HCT116 (cell line): ENCODE results near the gene IL1R2. TPM values are rescaled to one million over a fixed set of nuclear protein-coding genes. Genes with fewer than 3 reads are reported as not detected.

Experiments
- ATAC-seq: fragments of 200-7000 bp; cut with Tn5 transposase; 2 replicates; pipeline ENCODE4 v1.9.1; 2020; ENCODE audit warnings: mild to moderate bottlenecking, moderate library complexity
- BruUV-seq: library from RNA; stranded (reverse); fragments of 400-500 nt; replicated peaks from 2 replicates; lab custom pipeline; 2021; lab: Mats Ljungman, UMichigan
- CTCF ChIA-PET: fragments of 300-600 bp; sonication (Branson Sonifier 250); formaldehyde crosslinking; loops from one replicate; lab custom pipeline; 2021; ENCODE audit warnings: antibody characterized with exemption; lab: Charles Lee
- POLR2A ChIA-PET: fragments of 300-600, 350-600 bp; sonication (Branson Sonifier 250); formaldehyde crosslinking; loops from one replicate; lab custom pipeline; 2021; ENCODE audit warnings: antibody characterized with exemption; lab: Charles Lee
- RAD21 ChIA-PET, 2 experiments: fragments of 300-600 bp; sonication (Branson Sonifier 250); formaldehyde crosslinking; loops; one replicate each; lab custom pipeline; 2023; ENCODE audit warnings: low total read pairs in 2 of 2; ENCODE audit not compliant: uncharacterized antibody in 2 of 2, unreplicated experiment in 2 of 2, low non-redundant PET in 1 of 2; lab: Charles Lee
- DNase-seq: peaks from one replicate; pipeline ENCODE4 v3.0.0-alpha.2; 2010; ENCODE audit warnings: low read depth, low spot score
- H2AFZ ChIP-seq: fragments of 200-600 bp; shearing (Covaris generic), sonication (generic); 2 replicates; pipeline ENCODE4 v1.6.1; 2017; ENCODE audit warnings: low read depth, mixed run types, mixed read lengths, antibody characterized with exemption, low read length; ENCODE audit not compliant: poor library complexity, severe bottlenecking
- H3K27ac ChIP-seq: 2 replicates; pipeline ENCODE4 v1.5.1; 2012; ENCODE audit warnings: low read depth, low read length
- H3K27me3 ChIP-seq: fragments of 200-600 bp; sonication (generic); 2 replicates; pipeline ENCODE4 v1.6.1; 2016; ENCODE audit warnings: mixed run types, low read length, mixed read lengths; ENCODE audit not compliant: insufficient read depth
- H3K36me3 ChIP-seq, 2 experiments: fragments of 200-500 bp in 1 of 2; fragments of 200-600 bp in 1 of 2; sonication (Bioruptor generic) in 1 of 2; sonication (generic) in 1 of 2; 2 replicates each; pipeline versions ENCODE4 v1.5.1 to v1.6.1; 2014 to 2016; ENCODE audit warnings: low read length in 2 of 2, inconsistent platforms in 1 of 2, mixed read lengths in 1 of 2, mixed run types in 1 of 2; ENCODE audit not compliant: insufficient read depth in 2 of 2, control insufficient read depth in 1 of 2
- H3K4me1 ChIP-seq, 2 experiments: fragments of 200-600 bp in 1 of 2; sonication (generic) in 1 of 2; 2 replicates each; pipeline versions ENCODE4 v1.5.1 to v1.6.1; 2012 to 2017; ENCODE audit warnings: low read length in 2 of 2, inconsistent platforms in 1 of 2, mild to moderate bottlenecking in 1 of 2, mixed read lengths in 1 of 2, mixed run types in 1 of 2, moderate library complexity in 1 of 2; ENCODE audit not compliant: insufficient read depth in 2 of 2, control insufficient read depth in 1 of 2
- H3K4me2 ChIP-seq: fragments of 200-600 bp; sonication (generic); 2 replicates; pipeline ENCODE4 v1.6.1; 2017; ENCODE audit warnings: mixed run types, low read length, mixed read lengths
- H3K4me3 ChIP-seq, 2 experiments: fragments of 200-600 bp in 1 of 2; sonication (generic) in 1 of 2; replicated peaks in 1 of 2; 2 replicates each; pipeline ENCODE4 v1.5.1; 2011 to 2016; ENCODE audit warnings: low read length in 2 of 2, control low read depth in 1 of 2, low read depth in 1 of 2, mild to moderate bottlenecking in 1 of 2, mixed read lengths in 1 of 2, mixed run types in 1 of 2
- H3K79me2 ChIP-seq: fragments of 200-600 bp; sonication (generic); 2 replicates; pipeline ENCODE4 v1.6.1; 2017; ENCODE audit warnings: mild to moderate bottlenecking, mixed run types, low read length, moderate library complexity, mixed read lengths; ENCODE audit not compliant: insufficient read depth
- H3K9ac ChIP-seq: fragments of 200-600 bp; sonication (generic); 2 replicates; pipeline ENCODE4 v1.6.1; 2016; ENCODE audit warnings: low read length, mixed read lengths
- H3K9me2 ChIP-seq: fragments of 200-600 bp; sonication (generic), shearing (Covaris generic); 2 replicates; pipeline ENCODE4 v1.6.1; 2017; ENCODE audit warnings: mixed run types, mild to moderate bottlenecking, moderate library complexity; ENCODE audit not compliant: insufficient read depth
- H3K9me3 ChIP-seq, 2 experiments: fragments of 200-500 bp in 1 of 2; fragments of 200-600 bp in 1 of 2; sonication (Bioruptor generic) in 1 of 2; sonication (generic) in 1 of 2; 2 replicates each; pipeline ENCODE4 v1.6.1; 2014 to 2017; ENCODE audit warnings: low read length in 2 of 2, mixed read lengths in 2 of 2, inconsistent platforms in 1 of 2, low read depth in 1 of 2, mild to moderate bottlenecking in 1 of 2, mixed run types in 1 of 2, moderate library complexity in 1 of 2; ENCODE audit not compliant: control insufficient read depth in 1 of 2, insufficient read depth in 1 of 2
- H4K20me1 ChIP-seq: fragments of 200-600 bp; sonication (generic), shearing (Covaris generic); 2 replicates; pipeline ENCODE4 v1.6.1; 2017; ENCODE audit warnings: mixed run types, mild to moderate bottlenecking, moderate library complexity; ENCODE audit not compliant: insufficient read depth
- ATF3 ChIP-seq: IDR thresholded peaks from 2 replicates; pipeline ENCODE4 v1.6.1; 2012
- CTCF ChIP-seq, 3 experiments: fragments of 200-600 bp in 1 of 3; sonication (generic) in 1 of 3; IDR thresholded peaks in 2 of 3; conservative IDR thresholded peaks in 1 of 3; 2 replicates each; pipeline ENCODE4 v1.5.1; 2012 to 2017; ENCODE audit warnings: low read depth in 2 of 3, low read length in 2 of 3, antibody characterized with exemption in 1 of 3, borderline replicate concordance in 1 of 3, control low read depth in 1 of 3, mild to moderate bottlenecking in 1 of 3, mixed read lengths in 1 of 3, mixed run types in 1 of 3, moderate library complexity in 1 of 3; ENCODE audit not compliant: insufficient read depth in 1 of 3
- EZH2 ChIP-seq: fragments of 200-600 bp; sonication (generic); IDR thresholded peaks from 2 replicates; pipeline ENCODE4 v1.6.1; 2017; ENCODE audit warnings: antibody characterized with exemption, mixed run types
- EZH2phosphoT487 ChIP-seq: fragments of 200-600 bp; IDR thresholded peaks from 2 replicates; pipeline ENCODE4 v1.6.1; 2018; ENCODE audit warnings: antibody characterized with exemption, borderline replicate concordance
- JUND ChIP-seq: IDR thresholded peaks from 2 replicates; pipeline ENCODE4 v1.6.1; 2012
- MAX ChIP-seq: IDR thresholded peaks from 2 replicates; pipeline ENCODE4 v1.6.1; 2012
- POLR2A ChIP-seq: IDR thresholded peaks from 2 replicates; pipeline ENCODE4 v1.7.0; 2011; ENCODE audit warnings: borderline replicate concordance; ENCODE audit not compliant: insufficient read depth, insufficient read length; ENCODE audit errors: extremely low read depth
- POLR2AphosphoS5 ChIP-seq: IDR thresholded peaks from 2 replicates; pipeline ENCODE4 v1.6.1; 2011; ENCODE audit warnings: mild to moderate bottlenecking, low read depth, low read length, moderate library complexity
- REST ChIP-seq: IDR thresholded peaks from 2 replicates; pipeline ENCODE4 v1.6.1; 2012; ENCODE audit warnings: low read depth
- SP1 ChIP-seq: IDR thresholded peaks from 2 replicates; pipeline ENCODE4 v1.6.1; 2012; ENCODE audit warnings: low read depth
- TCF7L2 ChIP-seq: IDR thresholded peaks from 2 replicates; pipeline ENCODE4 v1.7.0; 2011; ENCODE audit warnings: borderline replicate concordance, inconsistent platforms; ENCODE audit not compliant: insufficient read depth, insufficient read length; ENCODE audit errors: extremely low read depth
- YY1 ChIP-seq: IDR thresholded peaks from 2 replicates; pipeline ENCODE4 v1.6.1; 2011; ENCODE audit warnings: low read length, low read depth, moderate library complexity, mild to moderate bottlenecking; ENCODE audit not compliant: insufficient replicate concordance; ENCODE audit errors: extremely low read depth
- ZBTB33 ChIP-seq: IDR thresholded peaks from 2 replicates; pipeline ENCODE4 v1.6.1; 2011; ENCODE audit warnings: mild to moderate bottlenecking, low read length, moderate library complexity; ENCODE audit not compliant: insufficient replicate concordance; ENCODE audit errors: extremely low read depth
- ZNF274 ChIP-seq: fragments of 200-500 bp; sonication (Bioruptor generic); IDR thresholded peaks from 2 replicates; pipeline ENCODE4 v1.6.1; 2014; ENCODE audit warnings: mild to moderate bottlenecking, low read depth, low read length, inconsistent platforms
- intact Hi-C: fragments of 100-400 bp; cut with micrococcal nuclease; formaldehyde crosslinking; loops from 2 replicates; pipeline ENCODE4 v1.10.0; 2022
- total RNA-seq: library from RNA; stranded (reverse); gene quantifications from one replicate; pipeline ENCODE4 v1.2.1, GENCODE V29; 2021; ENCODE audit not compliant: unreplicated experiment

Gene IL1R2
- total RNA-seq, 1 experiment from 2014 or later, result 0.52 TPM

- no peak for TF ChIP-seq EZH2phosphoT487
- TF ChIP-seq MAX, result peak; percentile 73
Observed at GRCh38 chr2:102065675-102066252, 74.0 kb downstream of the IL1R2 start (continued).

- Histone ChIP-seq H3K36me3 (no peaks in the 10 kb centered on the region), H4K20me1 (no peaks in the 10 kb centered on the region), H3K9me2 (no peaks in the 10 kb centered on the region), H2AFZ (peak overlapping the region; percentile 97), H3K4me3 (no peak overlapping the region), H3K27me3 (no peaks in the 10 kb centered on the region), H3K4me2 (no peak overlapping the region), H3K9me3 (no peaks in the 10 kb centered on the region), H3K4me1 (peaks cover 11 to 33% of the 10 kb centered on the region in 2 experiments), H3K27ac (no peak overlapping the region), H3K79me2 (no peaks in the 10 kb centered on the region), H3K9ac (no peak overlapping the region)
- no peak for ATAC-seq
- intact Hi-C loops, result no loop called here
- ChIA-PET CTCF (no interaction called here), POLR2A (interaction anchor here (1.0 kb wide), 1 partner anchor 13 kb away, joined by 4 read pairs; no protein-coding TSS in a partner anchor), RAD21 (no interaction called here)
- TF ChIP-seq TCF7L2 (no peak), CTCF (IDR thresholded peaks at IDR 0.05 in 2 of 3, conservative IDR thresholded peaks at IDR 0.05 in 1 of 3; ENCODE audit: borderline replicate concordance in 1 of 3, insufficient read depth in 1 of 3, low read depth in 2 of 3, low read length in 2 of 3) (no peak), SP1 (no peak), ZBTB33 (no peak), REST (no peak), ATF3 (no peak), EZH2 (no peak), POLR2AphosphoS5 (no peak), YY1 (no peak), MAX (no peak), JUND (no peak), ZNF274 (no peak), POLR2A (no peak)
- no peak for DNase-seq
- no TSS peak for BruUV-seq
Observed at GRCh38 chr2:102066554-102066953, 74.8 kb downstream of the IL1R2 start.
